Astrocyte (in vitro differentiated cells and primary cell): ENCODE results near the gene DYNC1LI1.

ENCODE experiments used
- CTCF ChIP-seq: IDR thresholded peaks from 2 replicates; pipeline ENCODE4 v1.5.1; 2011; ENCODE audit warnings: low read depth, mild to moderate bottlenecking, inconsistent platforms, low read length, moderate library complexity; ENCODE audit not compliant: insufficient read depth
- EZH2 ChIP-seq: IDR thresholded peaks from 2 replicates; pipeline ENCODE4 v1.6.1; 2012; ENCODE audit warnings: mild to moderate bottlenecking, low read length, inconsistent platforms; ENCODE audit not compliant: insufficient read depth

GRCh38 chr3:32544894-32545293 is 25.8 kb downstream of the DYNC1LI1 start:
- TF ChIP-seq CTCF, result no peak
- TF ChIP-seq EZH2, result no peak
